Calu3 (cell line): ENCODE results near the gene MATN3. TPM values are rescaled to one million over a fixed set of nuclear protein-coding genes. Genes with fewer than 3 reads are reported as not detected.

Experiments
- BruUV-seq: library from RNA; stranded (reverse); fragments of 400-500 nt; replicated peaks from 2 replicates; lab custom pipeline; 2021; lab: Mats Ljungman, UMichigan
- CTCF ChIA-PET: fragments of 300-600 bp; sonication (Branson Sonifier 250); formaldehyde crosslinking; loops from one replicate; lab custom pipeline; 2022; ENCODE audit warnings: antibody characterized with exemption; lab: Charles Lee
- DNase-seq: peaks from one replicate; pipeline ENCODE4 v3.0.0; 2022
- H3K27ac Mint-ChIP-seq: one replicate; pipeline ENCODE4 v1.8.0; 2022; ENCODE audit warnings: mixed read lengths; ENCODE audit not compliant: unreplicated experiment
- H3K27me3 Mint-ChIP-seq: one replicate; pipeline ENCODE4 v1.8.0; 2022; ENCODE audit warnings: mixed read lengths; ENCODE audit not compliant: unreplicated experiment
- H3K36me3 Mint-ChIP-seq: one replicate; pipeline ENCODE4 v1.8.0; 2022; ENCODE audit warnings: mild to moderate bottlenecking, moderate library complexity, mixed read lengths; ENCODE audit not compliant: insufficient read depth, unreplicated experiment
- H3K4me1 Mint-ChIP-seq: one replicate; pipeline ENCODE4 v1.8.0; 2022; ENCODE audit warnings: mild to moderate bottlenecking, low read depth, mixed read lengths; ENCODE audit not compliant: unreplicated experiment
- H3K4me3 Mint-ChIP-seq: one replicate; pipeline ENCODE4 v1.8.0; 2022; ENCODE audit warnings: mild to moderate bottlenecking, low read depth, moderate library complexity, mixed read lengths; ENCODE audit not compliant: unreplicated experiment
- H3K9me3 Mint-ChIP-seq: one replicate; pipeline ENCODE4 v1.8.0; 2022; ENCODE audit warnings: low read depth, mixed read lengths; ENCODE audit not compliant: unreplicated experiment
- CTCF ChIP-seq: fragments of 200-600 bp; IDR thresholded peaks from one replicate; pipeline ENCODE4 v1.8.0; 2022; ENCODE audit warnings: antibody characterized with exemption; ENCODE audit not compliant: unreplicated experiment
- intact Hi-C: fragments of 100-400 bp; cut with micrococcal nuclease; formaldehyde crosslinking; loops from one replicate; pipeline ENCODE4 v1.10.0; 2022; ENCODE audit not compliant: unreplicated experiment
- total RNA-seq: library from RNA; stranded (reverse); gene quantifications from 2 replicates; pipeline ENCODE4 v1.2.3, GENCODE V29; 2022

The MATN3 gene
- total RNA-seq, 1 experiment from 2014 or later = 3.4 TPM

DNA sequence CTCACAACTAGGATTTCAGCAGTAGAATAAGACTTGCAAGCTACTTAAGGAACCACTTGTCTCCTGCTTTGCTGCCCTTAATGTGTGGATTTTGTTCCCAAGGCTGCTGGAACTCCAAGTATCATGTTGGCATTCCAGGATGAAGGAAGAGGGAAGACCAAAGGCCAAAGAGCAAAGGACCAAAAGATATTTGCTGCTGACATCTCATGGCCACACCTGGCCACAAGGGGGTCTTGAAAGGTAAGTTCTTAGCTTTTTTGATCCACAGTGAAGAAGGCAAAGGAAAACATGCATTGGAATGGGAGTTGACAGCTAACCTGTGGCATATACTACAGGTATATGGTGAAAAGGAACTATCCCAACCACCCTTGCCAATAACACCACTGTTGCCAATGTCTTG, 3.9 kb upstream of the MATN3 start:
- no peak for DNase-seq
- no peak overlapping the region for H3K4me3 Mint-ChIP-seq
- BruUV-seq = no TSS peak

DNA sequence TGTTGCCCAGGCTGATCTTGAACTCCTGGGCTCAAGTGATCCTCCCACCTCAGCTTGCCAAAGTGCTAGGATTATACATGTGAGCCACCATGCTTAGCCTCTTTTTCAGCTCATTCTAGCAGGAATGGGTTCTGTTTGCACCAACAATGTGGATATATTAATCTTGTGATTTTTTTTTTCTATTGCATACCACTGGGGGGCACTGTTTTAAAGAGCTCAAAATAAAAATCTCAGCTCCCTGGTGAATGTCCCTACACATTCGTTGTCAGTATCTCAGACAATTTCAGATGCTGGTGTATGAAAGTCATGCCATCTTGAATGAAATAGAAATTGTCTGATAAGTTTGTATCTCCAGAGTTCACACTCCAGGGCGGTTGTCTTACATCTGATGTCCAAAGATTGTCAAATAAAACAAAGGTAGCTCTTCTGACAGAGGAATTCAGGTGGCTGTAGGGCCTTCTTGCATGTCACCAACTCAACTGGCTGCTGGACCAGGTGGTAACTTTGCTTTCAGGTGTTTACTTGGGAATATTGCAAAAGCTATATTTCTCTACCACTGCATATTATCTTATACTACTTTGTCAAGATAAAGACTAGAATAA, 3.1 kb upstream of the MATN3 start:
- Mint-ChIP-seq H3K27ac (no peak overlapping the region), H3K4me3 (no peak overlapping the region), H3K9me3 (peaks cover 8% of the 10 kb centered on the region), H3K27me3 (peaks cover 7% of the 10 kb centered on the region), H3K4me1 (no peaks in the 10 kb centered on the region), H3K36me3 (peaks cover 6% of the 10 kb centered on the region)
- intact Hi-C loops = loop anchor here (1.0 to 2.0 kb wide), 2 partner anchors 78 to 83 kb away; no protein-coding TSS in a partner anchor
- peak; percentile 47 for DNase-seq
- CTCF ChIA-PET = interaction anchor here (0.6 to 2.4 kb wide), 17 partner anchors 12 to 210 kb away, joined by 3 to 37 read pairs (median 4); partner anchors contain the start of genes LAPTM4A, SDC1 and WDR35
- peak; percentile 33 for TF ChIP-seq CTCF
- BruUV-seq = no TSS peak

More for the DNA sequence above, 3.9 kb upstream of the MATN3 start:
- Mint-ChIP-seq H3K9me3 (peaks cover 8% of the 10 kb centered on the region), H3K4me1 (no peaks in the 10 kb centered on the region), H3K27me3 (peaks cover 7% of the 10 kb centered on the region), H3K36me3 (peaks cover 6% of the 10 kb centered on the region), H3K27ac (no peak overlapping the region)
- no peak for TF ChIP-seq CTCF
- intact Hi-C loops = no loop called here
- CTCF ChIA-PET = interaction anchor here (1.3 to 2.4 kb wide), 2 partner anchors 36 to 78 kb away, joined by 7 to 37 read pairs; partner anchors contain the start of gene LAPTM4A

DNA sequence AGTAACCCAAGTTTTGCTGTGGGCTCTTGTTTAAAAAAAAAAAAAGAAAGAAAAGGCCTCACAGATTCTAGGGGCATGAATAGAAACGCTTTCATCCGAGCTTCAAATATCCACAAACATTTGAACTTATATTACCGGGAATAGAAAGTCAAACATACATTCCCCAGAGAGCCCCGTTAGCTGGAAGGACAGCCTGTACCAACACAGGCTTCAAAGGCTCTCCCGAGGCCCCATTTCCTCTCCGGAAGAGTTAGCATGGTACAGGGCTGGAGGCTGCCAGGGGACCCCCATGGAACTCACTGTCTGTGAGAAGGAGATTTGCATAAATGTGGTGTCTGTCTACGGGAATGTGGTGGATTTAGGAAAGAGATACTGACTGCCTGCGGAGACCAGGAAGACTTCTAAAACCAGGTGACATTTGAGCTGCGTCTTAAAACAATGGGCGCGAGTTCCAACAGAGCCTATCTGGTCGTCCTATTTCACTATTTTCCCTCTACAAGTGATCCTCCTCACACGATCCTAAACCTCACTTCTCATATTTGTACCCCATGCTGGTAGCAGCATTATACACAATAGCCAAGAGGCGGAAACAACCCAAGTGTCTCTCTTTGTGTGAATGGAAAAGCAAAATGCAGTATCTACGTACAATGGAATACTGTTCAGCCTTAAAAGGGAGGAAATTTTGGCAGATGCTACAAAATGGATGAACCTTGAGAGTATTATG, 820 bp upstream of the MATN3 start:
- H3K27ac Mint-ChIP-seq = no peak overlapping the region
- CTCF ChIA-PET = interaction anchor here (0.7 kb wide), 1 partner anchor 11 kb away, joined by 3 read pairs; no protein-coding TSS in a partner anchor
- DNase-seq = no peak
- H3K4me1 Mint-ChIP-seq = no peaks in the 10 kb centered on the region
- peaks cover 6% of the 10 kb centered on the region for H3K36me3 Mint-ChIP-seq
- H3K9me3 Mint-ChIP-seq = peaks cover 6% of the 10 kb centered on the region
- TF ChIP-seq CTCF = no peak
- intact Hi-C loops = no loop called here
- BruUV-seq = no TSS peak
- H3K27me3 Mint-ChIP-seq = peaks cover 7% of the 10 kb centered on the region
- H3K4me3 Mint-ChIP-seq = peak overlapping the region; percentile 61

DNA sequence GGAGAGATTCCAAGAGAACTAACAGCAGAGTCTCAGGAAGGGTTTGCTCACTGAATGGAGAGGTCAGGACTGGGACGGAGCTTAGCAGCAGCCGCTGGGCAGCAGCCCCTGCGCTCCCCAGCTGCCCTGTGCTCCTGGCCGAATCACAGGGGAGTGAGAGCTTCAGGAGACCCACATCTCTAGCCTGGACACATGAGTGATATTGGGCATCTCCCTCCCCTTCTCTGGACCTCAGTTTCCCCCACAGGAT, 511 bp downstream of the MATN3 start:
- intact Hi-C loops = no loop called here
- Mint-ChIP-seq H3K36me3 (peaks cover 6% of the 10 kb centered on the region), H3K4me3 (peak overlapping the region; percentile 61), H3K9me3 (peaks cover 6% of the 10 kb centered on the region), H3K4me1 (no peaks in the 10 kb centered on the region), H3K27ac (no peak overlapping the region), H3K27me3 (peaks cover 7% of the 10 kb centered on the region)
- CTCF ChIA-PET = no interaction called here
- DNase-seq = no peak
- no TSS peak for BruUV-seq
- no peak for TF ChIP-seq CTCF
